ENCODE measurements around the gene WDR5.

DNA sequence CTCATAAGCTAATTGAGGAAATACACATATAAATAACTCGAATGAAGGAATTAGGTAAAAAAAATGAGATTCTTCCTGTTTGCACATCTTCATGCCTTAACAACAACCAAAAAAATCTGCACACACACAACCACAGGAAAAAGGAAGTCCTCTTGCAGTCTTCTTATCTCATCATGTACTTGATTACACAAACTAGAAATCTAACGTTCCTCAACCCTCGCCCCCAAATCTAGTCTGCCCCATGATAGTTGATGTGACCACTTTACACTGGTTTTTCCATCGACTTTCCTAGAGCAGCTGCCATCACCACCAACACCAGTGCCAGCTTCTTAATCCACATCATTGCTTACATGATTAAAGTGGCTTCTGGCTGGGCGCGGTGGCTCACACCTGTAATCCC, 59.7 kb downstream of the WDR5 start:
- TF ChIP-seq, protein P1, sequence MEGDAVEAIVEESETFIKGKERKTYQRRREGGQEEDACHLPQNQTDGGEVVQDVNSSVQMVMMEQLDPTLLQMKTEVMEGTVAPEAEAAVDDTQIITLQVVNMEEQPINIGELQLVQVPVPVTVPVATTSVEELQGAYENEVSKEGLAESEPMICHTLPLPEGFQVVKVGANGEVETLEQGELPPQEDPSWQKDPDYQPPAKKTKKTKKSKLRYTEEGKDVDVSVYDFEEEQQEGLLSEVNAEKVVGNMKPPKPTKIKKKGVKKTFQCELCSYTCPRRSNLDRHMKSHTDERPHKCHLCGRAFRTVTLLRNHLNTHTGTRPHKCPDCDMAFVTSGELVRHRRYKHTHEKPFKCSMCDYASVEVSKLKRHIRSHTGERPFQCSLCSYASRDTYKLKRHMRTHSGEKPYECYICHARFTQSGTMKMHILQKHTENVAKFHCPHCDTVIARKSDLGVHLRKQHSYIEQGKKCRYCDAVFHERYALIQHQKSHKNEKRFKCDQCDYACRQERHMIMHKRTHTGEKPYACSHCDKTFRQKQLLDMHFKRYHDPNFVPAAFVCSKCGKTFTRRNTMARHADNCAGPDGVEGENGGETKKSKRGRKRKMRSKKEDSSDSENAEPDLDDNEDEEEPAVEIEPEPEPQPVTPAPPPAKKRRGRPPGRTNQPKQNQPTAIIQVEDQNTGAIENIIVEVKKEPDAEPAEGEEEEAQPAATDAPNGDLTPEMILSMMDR (IDR thresholded peaks at IDR 0.05) = no peak
- TF ChIP-seq POLR2A (IDR thresholded peaks at IDR 0.05) (no peak), EP300 (IDR thresholded peaks at IDR 0.05) (no peak)
